H9 (cell line): ENCODE data around the gene ZNF593. TPM values are rescaled to one million over a fixed set of nuclear protein-coding genes. Genes with fewer than 3 reads are reported as not detected.

ENCODE experiments used
- DNase-seq: peaks from one replicate; pipeline ENCODE4 v3.0.0-alpha.2; 2017
- H2AFZ ChIP-seq: one replicate; pipeline ENCODE4 v1.6.1; 2013; ENCODE audit warnings: mild to moderate bottlenecking, low read length, control low read depth, moderate library complexity
- H2AK5ac ChIP-seq: 2 replicates; pipeline ENCODE4 v1.6.1; 2013; ENCODE audit warnings: low read length, control low read depth, mixed read lengths; ENCODE audit not compliant: insufficient read length
- H2BK120ac ChIP-seq: one replicate; pipeline ENCODE4 v1.6.1; 2013; ENCODE audit warnings: low read depth, mild to moderate bottlenecking, low read length, control low read depth, inconsistent platforms; ENCODE audit not compliant: poor library complexity, severe bottlenecking
- H2BK12ac ChIP-seq: 2 replicates; pipeline ENCODE4 v1.6.1; 2013; ENCODE audit warnings: low read length, control low read depth, mixed read lengths, low read depth; ENCODE audit not compliant: insufficient read length
- H2BK15ac ChIP-seq: 2 replicates; pipeline ENCODE4 v1.6.1; 2013; ENCODE audit warnings: low read depth, low read length, control low read depth
- H2BK20ac ChIP-seq: one replicate; pipeline ENCODE4 v1.6.1; 2013; ENCODE audit warnings: low read depth, mild to moderate bottlenecking, low read length, control low read depth, inconsistent platforms; ENCODE audit not compliant: poor library complexity, severe bottlenecking
- H2BK5ac ChIP-seq: 2 replicates; pipeline ENCODE4 v1.6.1; 2013; ENCODE audit warnings: low read length, control low read depth, mixed read lengths; ENCODE audit not compliant: insufficient read length
- H3K14ac ChIP-seq: 2 replicates; pipeline ENCODE4 v1.6.1; 2013; ENCODE audit warnings: low read length, control low read depth; ENCODE audit not compliant: insufficient read depth
- H3K18ac ChIP-seq: 2 replicates; pipeline ENCODE4 v1.6.1; 2013; ENCODE audit warnings: low read depth, mild to moderate bottlenecking, mixed read lengths, low read length, control low read depth; ENCODE audit not compliant: insufficient read length
- H3K23ac ChIP-seq: 2 replicates; pipeline ENCODE4 v1.6.1; 2013; ENCODE audit warnings: low read length, control low read depth, mixed read lengths, low read depth; ENCODE audit not compliant: insufficient read length
- H3K23me2 ChIP-seq: 2 replicates; pipeline ENCODE4 v1.6.1; 2013; ENCODE audit warnings: low read depth, mild to moderate bottlenecking, mixed read lengths, low read length, control low read depth; ENCODE audit not compliant: insufficient read length, poor library complexity, severe bottlenecking
- H3K27ac ChIP-seq: 2 replicates; pipeline ENCODE4 v1.5.1; 2013; ENCODE audit warnings: low read length, control low read depth, mixed read lengths, low read depth; ENCODE audit not compliant: insufficient read length
- H3K27me3 ChIP-seq: 2 replicates; pipeline ENCODE4 v1.6.1; 2013; ENCODE audit warnings: low read length, control low read depth, inconsistent platforms; ENCODE audit not compliant: insufficient read depth
- H3K4ac ChIP-seq: 2 replicates; pipeline ENCODE4 v1.6.1; 2013; ENCODE audit warnings: low read depth, mild to moderate bottlenecking, control low read depth, inconsistent platforms, low read length, moderate library complexity
- H3K4me1 ChIP-seq: 2 replicates; pipeline ENCODE4 v1.6.1; 2013; ENCODE audit warnings: low read length, control low read depth, inconsistent platforms; ENCODE audit not compliant: insufficient read depth
- H3K4me2 ChIP-seq: 2 replicates; pipeline ENCODE4 v1.6.1; 2013; ENCODE audit warnings: low read length, control low read depth, mixed read lengths; ENCODE audit not compliant: insufficient read length, insufficient read depth
- H3K56ac ChIP-seq: 2 replicates; pipeline ENCODE4 v1.6.1; 2013; ENCODE audit warnings: low read depth, mild to moderate bottlenecking, mixed read lengths, low read length, control low read depth; ENCODE audit not compliant: insufficient read length
- H3K79me1 ChIP-seq: 2 replicates; pipeline ENCODE4 v1.6.1; 2013; ENCODE audit warnings: low read depth, mild to moderate bottlenecking, moderate library complexity, low read length, control low read depth, inconsistent platforms; ENCODE audit not compliant: insufficient read depth, poor library complexity, severe bottlenecking
- H3K79me2 ChIP-seq: 2 replicates; pipeline ENCODE4 v1.6.1; 2013; ENCODE audit warnings: low read length, control low read depth, inconsistent platforms; ENCODE audit not compliant: insufficient read depth
- H3K9ac ChIP-seq: 2 replicates; pipeline ENCODE4 v1.6.1; 2013; ENCODE audit warnings: low read length, control low read depth, mixed read lengths; ENCODE audit not compliant: insufficient read length; ENCODE audit errors: extremely low read depth
- H3K9me3 ChIP-seq: one replicate; pipeline ENCODE4 v1.6.1; 2013; ENCODE audit warnings: low read depth, low read length, inconsistent platforms; ENCODE audit not compliant: control insufficient read depth
- H3T11ph ChIP-seq: one replicate; pipeline ENCODE4 v1.6.1; 2013; ENCODE audit warnings: mild to moderate bottlenecking, low read length, control low read depth, inconsistent platforms
- H4K20me1 ChIP-seq: one replicate; pipeline ENCODE4 v1.6.1; 2013; ENCODE audit not compliant: control insufficient read depth, insufficient read length, insufficient read depth
- H4K5ac ChIP-seq: 2 replicates; pipeline ENCODE4 v1.6.1; 2013; ENCODE audit warnings: low read depth, mild to moderate bottlenecking, mixed read lengths, low read length, control low read depth; ENCODE audit not compliant: insufficient read length
- H4K8ac ChIP-seq: replicated peaks from 2 replicates; pipeline ENCODE4 v1.6.1; 2013; ENCODE audit warnings: low read length, control low read depth, mixed read lengths, low read depth; ENCODE audit not compliant: insufficient read length
- H4K91ac ChIP-seq: 2 replicates; pipeline ENCODE4 v1.6.1; 2013; ENCODE audit warnings: low read depth, mild to moderate bottlenecking, moderate library complexity, mixed read lengths, low read length, control low read depth; ENCODE audit not compliant: insufficient read length
- H3K27ac Mint-ChIP-seq, 3 experiments: 2 replicates in 2 of 3; 3 replicates in 1 of 3; pipeline ENCODE4 v1.8.0; 2020 to 2021; ENCODE audit warnings: mixed read lengths in 3 of 3, mild to moderate bottlenecking in 1 of 3, moderate library complexity in 1 of 3
- H3K27me3 Mint-ChIP-seq: 2 replicates; pipeline ENCODE4 v1.8.0; 2021; ENCODE audit warnings: low read depth, mild to moderate bottlenecking, moderate library complexity, mixed read lengths
- H3K36me3 Mint-ChIP-seq, 3 experiments: 2 replicates in 2 of 3; 3 replicates in 1 of 3; pipeline ENCODE4 v1.8.0; 2020 to 2021; ENCODE audit warnings: low read depth in 3 of 3, mixed read lengths in 3 of 3; ENCODE audit not compliant: insufficient read depth in 1 of 3
- H3K4me1 Mint-ChIP-seq, 2 experiments: 2 replicates each; pipeline ENCODE4 v1.8.0; 2020; ENCODE audit warnings: mixed read lengths in 2 of 2
- H3K4me3 Mint-ChIP-seq, 2 experiments: 2 replicates in 1 of 2; 3 replicates in 1 of 2; pipeline ENCODE4 v1.8.0; 2020 to 2021; ENCODE audit warnings: mild to moderate bottlenecking in 2 of 2, mixed read lengths in 2 of 2, moderate library complexity in 1 of 2
- H3K9me3 Mint-ChIP-seq, 2 experiments: 2 replicates in 1 of 2; 3 replicates in 1 of 2; pipeline ENCODE4 v1.8.0; 2020; ENCODE audit warnings: mild to moderate bottlenecking in 2 of 2, mixed read lengths in 2 of 2, moderate library complexity in 1 of 2
- WGBS: extraction: QIAGEN DNeasy Blood & Tissue Kit; methylation state at CpG from one replicate; pipeline ENCODE4 v1.1.7; 2013; ENCODE audit warnings: missing lambda C conversion rate, low lambda C conversion rate, mixed read lengths; ENCODE audit not compliant: insufficient read length; ENCODE audit errors: extremely low coverage; 5-methylcytosine and 5-hydroxymethylcytosine counted together
- total RNA-seq: library from RNA; stranded (reverse); gene quantifications from 2 replicates; pipeline ENCODE4 v1.2.1, GENCODE V29; 2021
- TF ChIP-seq, protein P1 (sequence below): fragments of 200-600 bp; sonication (generic); conservative IDR thresholded peaks from 3 replicates; pipeline ENCODE4 v1.8.0; 2021; ENCODE audit warnings: antibody characterized with exemption, mild to moderate bottlenecking

ZNF593 gene
- total RNA-seq, 1 experiment from 2014 or later = 48.2 TPM

DNA sequence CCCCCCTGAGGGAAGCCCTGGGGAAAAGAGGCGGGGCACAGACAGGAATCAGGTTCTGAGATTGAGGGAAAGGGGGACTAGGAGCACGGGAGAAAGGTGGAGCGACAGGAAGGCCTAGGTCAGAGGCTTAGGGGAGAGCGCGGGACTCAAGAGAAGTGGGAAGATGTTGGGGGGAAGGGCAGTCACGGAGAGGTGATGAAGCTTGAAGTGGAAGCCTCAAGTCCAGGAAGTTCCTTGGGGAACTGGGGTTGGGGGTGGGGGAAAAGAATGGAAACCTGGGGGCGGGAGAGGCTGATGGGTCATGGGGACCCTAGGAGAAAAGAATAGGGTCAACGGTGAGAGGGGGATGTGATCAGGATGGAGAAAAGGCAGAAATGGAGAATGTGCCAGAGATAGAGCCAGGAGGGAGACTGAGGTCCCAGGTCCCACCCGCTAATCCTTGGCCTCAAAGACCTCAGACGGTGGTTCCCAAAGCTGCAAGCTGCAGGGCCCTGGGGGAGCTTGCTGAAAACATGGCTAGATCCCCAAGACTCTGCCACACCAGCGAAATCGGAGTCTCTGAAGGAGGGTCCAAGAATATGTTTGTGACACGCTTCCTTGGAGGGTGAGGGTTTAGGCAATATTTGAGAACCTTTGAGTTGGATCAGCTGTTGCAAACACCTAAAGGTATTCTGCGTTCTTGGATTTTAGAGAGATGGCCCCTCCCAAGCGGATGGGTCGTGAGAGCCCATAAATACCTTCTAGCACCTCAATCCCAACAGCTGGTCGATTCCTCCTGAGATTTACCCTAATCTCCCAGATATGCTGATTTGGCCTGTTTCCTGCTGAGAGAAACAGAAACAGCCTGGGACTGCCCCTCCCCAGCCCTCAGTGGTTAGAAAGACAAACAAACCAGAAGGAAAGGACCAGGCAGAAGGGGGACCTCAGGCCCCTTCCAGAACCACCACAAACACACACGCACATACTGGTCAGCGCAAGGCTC is 4.6 kb upstream of the ZNF593 start:
- TF ChIP-seq, protein P1, sequence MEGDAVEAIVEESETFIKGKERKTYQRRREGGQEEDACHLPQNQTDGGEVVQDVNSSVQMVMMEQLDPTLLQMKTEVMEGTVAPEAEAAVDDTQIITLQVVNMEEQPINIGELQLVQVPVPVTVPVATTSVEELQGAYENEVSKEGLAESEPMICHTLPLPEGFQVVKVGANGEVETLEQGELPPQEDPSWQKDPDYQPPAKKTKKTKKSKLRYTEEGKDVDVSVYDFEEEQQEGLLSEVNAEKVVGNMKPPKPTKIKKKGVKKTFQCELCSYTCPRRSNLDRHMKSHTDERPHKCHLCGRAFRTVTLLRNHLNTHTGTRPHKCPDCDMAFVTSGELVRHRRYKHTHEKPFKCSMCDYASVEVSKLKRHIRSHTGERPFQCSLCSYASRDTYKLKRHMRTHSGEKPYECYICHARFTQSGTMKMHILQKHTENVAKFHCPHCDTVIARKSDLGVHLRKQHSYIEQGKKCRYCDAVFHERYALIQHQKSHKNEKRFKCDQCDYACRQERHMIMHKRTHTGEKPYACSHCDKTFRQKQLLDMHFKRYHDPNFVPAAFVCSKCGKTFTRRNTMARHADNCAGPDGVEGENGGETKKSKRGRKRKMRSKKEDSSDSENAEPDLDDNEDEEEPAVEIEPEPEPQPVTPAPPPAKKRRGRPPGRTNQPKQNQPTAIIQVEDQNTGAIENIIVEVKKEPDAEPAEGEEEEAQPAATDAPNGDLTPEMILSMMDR = no peak
- H3K9me3 ChIP-seq = no peaks in the 10 kb centered on the region
- Mint-ChIP-seq H3K4me3 (peak overlapping the region; percentile 69 to 84), H3K27ac (peak overlapping the region; percentile 40 to 80 (median 75); a peak in 6 of 7 replicates), H3K27me3 (peaks cover 75% of the 10 kb centered on the region), H3K4me1 (peaks cover 34 to 54% of the 10 kb centered on the region in 2 experiments), H3K9me3 (peaks cover 0 to 4% of the 10 kb centered on the region in 2 experiments; a peak in 1 of 5 replicates), H3K36me3 (no peaks in the 10 kb centered on the region)
- H2BK15ac ChIP-seq = no peak overlapping the region
- no peak overlapping the region for H2AFZ ChIP-seq
- peak overlapping the region; percentile 8; the same call in 1 of the 2 replicates for H3K14ac ChIP-seq
- no CpG with 5 or more reads among the region's 19 CpGs for WGBS
- DNase-seq = no peak
- H4K5ac ChIP-seq = no peak overlapping the region
- H2AK5ac ChIP-seq = no peak overlapping the region
- H3K4me1 ChIP-seq = peaks cover 6% of the 10 kb centered on the region; the same call in 1 of the 2 replicates
- no peak overlapping the region for H2BK12ac ChIP-seq
- no peaks in the 10 kb centered on the region for H4K20me1 ChIP-seq
- no peak overlapping the region for H4K8ac ChIP-seq
- peaks cover 21% of the 10 kb centered on the region for H3K23me2 ChIP-seq
- H4K91ac ChIP-seq = no peak overlapping the region
- no peak overlapping the region for H2BK120ac ChIP-seq
- H3K18ac ChIP-seq = peak overlapping the region; percentile 60
- H3K9ac ChIP-seq = no peak overlapping the region
- no peak overlapping the region for H2BK5ac ChIP-seq
- peak overlapping the region; percentile 64 for H3K4me2 ChIP-seq
- H3K4ac ChIP-seq = no peak overlapping the region
- H2BK20ac ChIP-seq = no peak overlapping the region
- H3K27ac ChIP-seq = no peak overlapping the region
- H3K56ac ChIP-seq = no peak overlapping the region
- peaks cover 28% of the 10 kb centered on the region; the same call in 1 of the 2 replicates for H3K27me3 ChIP-seq
- no peaks in the 10 kb centered on the region; the same call in 1 of the 2 replicates for H3K79me2 ChIP-seq
- no peak overlapping the region for H3T11ph ChIP-seq
- H3K79me1 ChIP-seq = no peaks in the 10 kb centered on the region
- no peak overlapping the region for H3K23ac ChIP-seq
